Neural progenitor cell (in vitro differentiated cells): Measurements from ENCODE around the gene ZNF785.

Source experiments
- CTCF ChIP-seq: fragments of 200-600 bp; sonication (generic); IDR thresholded peaks from 2 replicates; pipeline ENCODE4 v1.5.1; 2017; ENCODE audit warnings: antibody characterized with exemption, mild to moderate bottlenecking
- EZH2 ChIP-seq: fragments of 200-600 bp; sonication (generic); IDR thresholded peaks from 2 replicates; pipeline ENCODE4 v1.6.1; 2017; ENCODE audit warnings: antibody characterized with exemption, mild to moderate bottlenecking, moderate library complexity

- TF ChIP-seq EZH2 (no peak), CTCF (no peak)
Observed at GRCh38 chr16:30541502-30542329, 43.8 kb downstream of the ZNF785 start.
